GM18870 (cell line): ENCODE data around the gene KLK7.
"Not testable (repeated sequence)": the region's sequence is repeated elsewhere in the genome, so short reads cannot be mapped to it uniquely, and the experiment has no call there.

Source experiments
- ATAC-seq: cut with Tn5 transposase; IDR thresholded peaks from one replicate; pipeline ENCODE4 v1.9.1; 2021; ENCODE audit warnings: moderate library complexity; ENCODE audit not compliant: unreplicated experiment

Gene KLK7

GRCh38 chr19:50978772-50979390, 4.8 kb downstream of the KLK7 start:
- ATAC-seq, result no peak

- no peak for ATAC-seq
These were observed 6.1 kb downstream of the KLK7 start for GRCh38 chr19:50977626-50978025.

GRCh38 chr19:50975766-50976165, 8.0 kb downstream of the KLK7 start:
- ATAC-seq, result no peak

GRCh38 chr19:50974702-50975556, 8.8 kb downstream of the KLK7 start:
- ATAC-seq, result no peak

- no peak for ATAC-seq
These were observed 10.8 kb downstream of the KLK7 start for GRCh38 chr19:50972795-50973376.

- not testable (repeated sequence) for ATAC-seq
These were observed 13.9 kb downstream of the KLK7 start for GRCh38 chr19:50969810-50970209.

- no peak for ATAC-seq
These were observed 14.3 kb downstream of the KLK7 start, which contains the start of gene KLK6 for GRCh38 chr19:50969413-50969760. Gene KLK6, minus strand, starts transcription at chr19:50969591. Its CDS starts 1,487 bp downstream, at chr19:50968104.

GRCh38 chr19:50968716-50969412, 14.9 kb downstream of the KLK7 start:
- no peak for ATAC-seq

- ATAC-seq, result no peak
These were observed 15.6 kb downstream of the KLK7 start for GRCh38 chr19:50967929-50968715.

- ATAC-seq, result no peak
These were observed 19.5 kb downstream of the KLK7 start for GRCh38 chr19:50964266-50964665.

- ATAC-seq, result no peak
These were observed 20.3 kb downstream of the KLK7 start for GRCh38 chr19:50963381-50963780.

- no peak for ATAC-seq
These were observed 21.5 kb downstream of the KLK7 start for GRCh38 chr19:50962245-50962644.

- no peak for ATAC-seq
These were observed 23.8 kb downstream of the KLK7 start for GRCh38 chr19:50959731-50960500.

- ATAC-seq, result no peak
These were observed 26.1 kb downstream of the KLK7 start for GRCh38 chr19:50957587-50957986.

GRCh38 chr19:50952910-50953309, 30.8 kb downstream of the KLK7 start, which contains the start of gene KLK5:
Gene KLK5, minus strand, starts transcription at chr19:50953038. Its CDS starts 381 bp downstream, at chr19:50952657.
- no peak for ATAC-seq

- no peak for ATAC-seq
These were observed 33.9 kb downstream of the KLK7 start for GRCh38 chr19:50949861-50950260.

GRCh38 chr19:50947123-50947522, 36.6 kb downstream of the KLK7 start:
- no peak for ATAC-seq

GRCh38 chr19:50944795-50945194, 38.9 kb downstream of the KLK7 start:
- ATAC-seq, result no peak

- no peak for ATAC-seq
These were observed 40.5 kb downstream of the KLK7 start for GRCh38 chr19:50943074-50943828.
